ENCODE measurements around the gene CMTM2. TPM values are rescaled to one million over a fixed set of nuclear protein-coding genes. Genes with fewer than 3 reads are reported as not detected.

The CMTM2 gene
- total RNA-seq, 2 experiments from 2014 or later = 0.19 to 0.91 TPM

- Histone ChIP-seq H3K9me2 (ENCODE audit: insufficient read depth, low read length) (no peaks in the 10 kb centered on the region), H3K9me3 (ENCODE audit: low read length) (no peaks in the 10 kb centered on the region), H3K36me3 (ENCODE audit: insufficient read depth, low read length) (peaks cover 86% of the 10 kb centered on the region), H3K79me2 (ENCODE audit: insufficient read depth, low read depth, low read length) (peaks cover 16% of the 10 kb centered on the region; the same call in 1 of the 2 replicates), H3K4me1 (ENCODE audit: insufficient read depth, low read length, poor library complexity, severe bottlenecking) (peaks cover 10% of the 10 kb centered on the region), H2AFZ (ENCODE audit: low read length) (no peak overlapping the region), H4K20me1 (ENCODE audit: insufficient read depth, low read length) (no peaks in the 10 kb centered on the region), H3K27ac (ENCODE audit: low read depth, low read length, poor library complexity, severe bottlenecking) (no peak overlapping the region), H3K4me2 (ENCODE audit: low read length) (no peak overlapping the region), H3K4me3 (ENCODE audit: low read depth, low read length, poor library complexity, severe bottlenecking) (no peak overlapping the region)
- intact Hi-C loops (cut with micrococcal nuclease; ENCODE audit: unreplicated experiment) = no loop called here
- POLR2A ChIA-PET = interaction anchor here (0.8 kb wide), 1 partner anchor 9 kb away, joined by 5 read pairs; no protein-coding TSS in a partner anchor
- CTCF ChIA-PET (ENCODE audit: unreplicated experiment) = no interaction called here
- TF ChIP-seq EZH2phosphoT487 (IDR thresholded peaks at IDR 0.05; ENCODE audit: borderline replicate concordance, low read depth, low read length) (no peak), CTCF (conservative IDR thresholded peaks at IDR 0.05; ENCODE audit: low read length) (no peak)
- DNase-seq (ENCODE audit: low spot score) = no peak
- no TSS peak for BruUV-seq (replicated peaks)
These were observed 19.2 kb upstream of the CMTM2 start for GRCh38 chr16:66560107-66560506.

GRCh38 chr16:66561381-66562080 lies 17.7 kb upstream of the CMTM2 start:
- no peak overlapping the region for H3K4me2 ChIP-seq (ENCODE audit: low read length)
- peaks cover 89% of the 10 kb centered on the region for H3K36me3 ChIP-seq (ENCODE audit: insufficient read depth, low read length)
- no peaks in the 10 kb centered on the region for H3K9me2 ChIP-seq (ENCODE audit: insufficient read depth, low read length)
- intact Hi-C loops (cut with micrococcal nuclease; ENCODE audit: unreplicated experiment) = no loop called here
- POLR2A ChIA-PET = interaction anchor here (0.6 to 1.1 kb wide), 3 partner anchors 9 to 25 kb away, joined by 3 to 6 read pairs (median 4); partner anchors contain the start of gene CKLF
- CTCF ChIA-PET (ENCODE audit: unreplicated experiment) = no interaction called here
- H3K27ac ChIP-seq (ENCODE audit: low read depth, low read length, poor library complexity, severe bottlenecking) = no peak overlapping the region
- no peak overlapping the region for H2AFZ ChIP-seq (ENCODE audit: low read length)
- peaks cover 8% of the 10 kb centered on the region; the same call in 1 of the 2 replicates for H3K79me2 ChIP-seq (ENCODE audit: insufficient read depth, low read depth, low read length)
- no TSS peak for BruUV-seq (replicated peaks)
- no peaks in the 10 kb centered on the region for H3K9me3 ChIP-seq (ENCODE audit: low read length)
- no peak overlapping the region for H3K4me3 ChIP-seq (ENCODE audit: low read depth, low read length, poor library complexity, severe bottlenecking)
- no peak for DNase-seq (ENCODE audit: low spot score)
- H3K4me1 ChIP-seq (ENCODE audit: insufficient read depth, low read length, poor library complexity, severe bottlenecking) = no peaks in the 10 kb centered on the region
- no peaks in the 10 kb centered on the region for H4K20me1 ChIP-seq (ENCODE audit: insufficient read depth, low read length)
- no peak for TF ChIP-seq EZH2phosphoT487 (IDR thresholded peaks at IDR 0.05; ENCODE audit: borderline replicate concordance, low read depth, low read length)
- no peak for TF ChIP-seq CTCF (conservative IDR thresholded peaks at IDR 0.05; ENCODE audit: low read length)

GRCh38 chr16:66562409-66562808 lies 16.9 kb upstream of the CMTM2 start:
- no peaks in the 10 kb centered on the region for H4K20me1 ChIP-seq (ENCODE audit: insufficient read depth, low read length)
- no peaks in the 10 kb centered on the region for H3K4me1 ChIP-seq (ENCODE audit: insufficient read depth, low read length, poor library complexity, severe bottlenecking)

More at GRCh38 chr16:66562409-66562808, 16.9 kb upstream of the CMTM2 start:
- H3K9me3 ChIP-seq (ENCODE audit: low read length) = no peaks in the 10 kb centered on the region
- TF ChIP-seq CTCF (conservative IDR thresholded peaks at IDR 0.05; ENCODE audit: low read length) = peak; percentile 61
- TF ChIP-seq EZH2phosphoT487 (IDR thresholded peaks at IDR 0.05; ENCODE audit: borderline replicate concordance, low read depth, low read length) = no peak
- no peak overlapping the region for H3K27ac ChIP-seq (ENCODE audit: low read depth, low read length, poor library complexity, severe bottlenecking)
- intact Hi-C loops (cut with micrococcal nuclease; ENCODE audit: unreplicated experiment) = no loop called here
- no peaks in the 10 kb centered on the region for H3K9me2 ChIP-seq (ENCODE audit: insufficient read depth, low read length)
- H3K79me2 ChIP-seq (ENCODE audit: insufficient read depth, low read depth, low read length) = peaks cover 3% of the 10 kb centered on the region; the same call in 1 of the 2 replicates
- no TSS peak for BruUV-seq (replicated peaks)
- no peak overlapping the region for H2AFZ ChIP-seq (ENCODE audit: low read length)
- no peak for DNase-seq (ENCODE audit: low spot score)
- ChIA-PET CTCF (ENCODE audit: unreplicated experiment) (no interaction called here), POLR2A (interaction anchor here (1.0 to 1.1 kb wide), 2 partner anchors 9 to 10 kb away, joined by 4 to 6 read pairs; partner anchors contain the start of gene CKLF)
- H3K36me3 ChIP-seq (ENCODE audit: insufficient read depth, low read length) = peaks cover 90% of the 10 kb centered on the region
- no peak overlapping the region for H3K4me2 ChIP-seq (ENCODE audit: low read length)
- H3K4me3 ChIP-seq (ENCODE audit: low read depth, low read length, poor library complexity, severe bottlenecking) = no peak overlapping the region
